Body of pancreas (tissue), 4 donors: ENCODE results near the gene COL12A1. TPM values are rescaled to one million over a fixed set of nuclear protein-coding genes. Genes with fewer than 3 reads are reported as not detected.

Source experiments
- ATAC-seq: fragments of 150-250 bp; one replicate; pipeline ENCODE4 v1.9.1; 2016
- DNase-seq, 4 donors: peaks; one replicate each; pipeline ENCODE4 v3.0.0-alpha.2; 2019
- H3K27ac ChIP-seq, 4 donors: fragments of 200-600 bp; sonication (generic); 1 replicate in 3 of 4; 2 replicates in 1 of 4; pipeline versions ENCODE4 v1.5.1 to v1.6.1; 2016 to 2019; ENCODE audit warnings: mild to moderate bottlenecking in 1 of 4, mixed read lengths in 1 of 4, moderate library complexity in 1 of 4
- H3K27me3 ChIP-seq, 2 donors: fragments of 200-600 bp; sonication (generic); one replicate each; pipeline ENCODE4 v1.6.0; 2016; ENCODE audit warnings: mild to moderate bottlenecking in 1 of 2
- H3K36me3 ChIP-seq, 2 donors: fragments of 200-600 bp; sonication (generic); replicated peaks in 1 of 2; 2 replicates each; pipeline ENCODE4 v1.5.1; 2016; ENCODE audit warnings: low read depth in 2 of 2; ENCODE audit not compliant: insufficient read depth in 1 of 2
- H3K4me1 ChIP-seq: fragments of 200-600 bp; sonication (generic); one replicate; pipeline ENCODE4 v1.6.0; 2016
- H3K4me3 ChIP-seq, 2 donors: fragments of 200-600 bp; sonication (generic); 1 replicate in 1 of 2; 2 replicates in 1 of 2; pipeline ENCODE4 v1.5.1; 2016 to 2019
- H3K9me3 ChIP-seq, 3 donors: fragments of 200-600 bp; sonication (generic); 1 replicate in 2 of 3; 2 replicates in 1 of 3; pipeline ENCODE4 v1.5.1; 2016
- CTCF ChIP-seq, 7 experiments: fragments of 450-650 bp in 4 of 7; fragments of 200-600 bp in 3 of 7; sonication (generic) in 3 of 7; IDR thresholded peaks; one replicate each; pipeline ENCODE4 v1.5.1; 2016 to 2019; ENCODE audit warnings: antibody characterized with exemption in 7 of 7
- POLR2A ChIP-seq, 3 donors: fragments of 450-650 bp; IDR thresholded peaks; one replicate each; pipeline ENCODE4 v1.6.1; 2016; ENCODE audit warnings: antibody characterized with exemption in 3 of 3, mild to moderate bottlenecking in 2 of 3
- WGBS, 2 donors: methylation state at CpG; one replicate each; pipeline ENCODE4 v1.1.5; 2017; 5-methylcytosine and 5-hydroxymethylcytosine counted together
- intact Hi-C: fragments of 100-400 bp; cut with DNase I; formaldehyde crosslinking; loops from one replicate; pipeline ENCODE4 v1.15.1; 2023
- total RNA-seq, 2 donors: library from RNA; depleted of rRNA; stranded (reverse); fragments of >200 nt; gene quantifications; one replicate each; pipeline ENCODE4 v1.1.0, GENCODE V29; 2016

COL12A1 gene
- total RNA-seq, 2 donors from 2014 or later: 34.0 to 35.3 TPM

GRCh38 chr6:75204959-75205775, 686 bp downstream of the COL12A1 start:
- peak in 1 of 4 donors; percentile 16 for DNase-seq
- intact Hi-C loops: loop anchor here (10.0 kb wide), 2 partner anchors 790 to 1110 kb away; no protein-coding TSS in a partner anchor

GRCh38 chr6:75204217-75204958, 1.5 kb downstream of the COL12A1 start:
- H3K36me3 ChIP-seq: no peaks in the 10 kb centered on the region
- peaks cover 47% of the 10 kb centered on the region for H3K4me1 ChIP-seq
- H3K27ac ChIP-seq: peak overlapping the region in 1 of 4 donors; percentile 37
- 2 to 7% methylated on average over 35 of the region's 35 CpGs for WGBS, 2 donors
- H3K4me3 ChIP-seq: no peak overlapping the region
- no peaks in the 10 kb centered on the region for H3K9me3 ChIP-seq
- intact Hi-C loops: loop anchor here (10.0 kb wide), 2 partner anchors 790 to 1110 kb away; no protein-coding TSS in a partner anchor
- peak; percentile 54 for ATAC-seq
- peak; percentile 75 to 78 (median 76) for DNase-seq
- no peak for TF ChIP-seq POLR2A (IDR thresholded peaks at IDR 0.05)
- peak; percentile 60 to 84 (median 71) for TF ChIP-seq CTCF (IDR thresholded peaks at IDR 0.05)
- H3K27me3 ChIP-seq: peaks cover 0 to 32% of the 10 kb centered on the region in 2 donors

More at GRCh38 chr6:75204959-75205775, 686 bp downstream of the COL12A1 start:
- H3K4me3 ChIP-seq: peak overlapping the region in 1 of 2 donors; percentile 12
- TF ChIP-seq CTCF (IDR thresholded peaks at IDR 0.05) (no peak), POLR2A (IDR thresholded peaks at IDR 0.05) (no peak)
- ATAC-seq: no peak
- peak overlapping the region in 2 of 4 donors; percentile 19 to 37 for H3K27ac ChIP-seq
- H3K9me3 ChIP-seq: no peaks in the 10 kb centered on the region
- peaks cover 47% of the 10 kb centered on the region for H3K4me1 ChIP-seq
- peaks cover 0 to 32% of the 10 kb centered on the region in 2 donors for H3K27me3 ChIP-seq
- 2 to 3% methylated on average over 28 to 47 of the region's 47 CpGs for WGBS, 2 donors
- no peaks in the 10 kb centered on the region for H3K36me3 ChIP-seq

GRCh38 chr6:75203721-75204120, 2.1 kb downstream of the COL12A1 start:
- peaks cover 45% of the 10 kb centered on the region for H3K4me1 ChIP-seq
- no peaks in the 10 kb centered on the region for H3K36me3 ChIP-seq
- H3K27me3 ChIP-seq: peaks cover 0 to 32% of the 10 kb centered on the region in 2 donors
- H3K27ac ChIP-seq: no peak overlapping the region
- no peak for ATAC-seq
- intact Hi-C loops: loop anchor here (10.0 kb wide), 2 partner anchors 789 to 1109 kb away; no protein-coding TSS in a partner anchor
- no peak for DNase-seq
- WGBS, 2 donors: 27 to 28% methylated on average over 5 of the region's 5 CpGs
- H3K4me3 ChIP-seq: no peak overlapping the region
- no peak for TF ChIP-seq POLR2A (IDR thresholded peaks at IDR 0.05)
- no peak for TF ChIP-seq CTCF (IDR thresholded peaks at IDR 0.05)
- H3K9me3 ChIP-seq: no peaks in the 10 kb centered on the region

DNA sequence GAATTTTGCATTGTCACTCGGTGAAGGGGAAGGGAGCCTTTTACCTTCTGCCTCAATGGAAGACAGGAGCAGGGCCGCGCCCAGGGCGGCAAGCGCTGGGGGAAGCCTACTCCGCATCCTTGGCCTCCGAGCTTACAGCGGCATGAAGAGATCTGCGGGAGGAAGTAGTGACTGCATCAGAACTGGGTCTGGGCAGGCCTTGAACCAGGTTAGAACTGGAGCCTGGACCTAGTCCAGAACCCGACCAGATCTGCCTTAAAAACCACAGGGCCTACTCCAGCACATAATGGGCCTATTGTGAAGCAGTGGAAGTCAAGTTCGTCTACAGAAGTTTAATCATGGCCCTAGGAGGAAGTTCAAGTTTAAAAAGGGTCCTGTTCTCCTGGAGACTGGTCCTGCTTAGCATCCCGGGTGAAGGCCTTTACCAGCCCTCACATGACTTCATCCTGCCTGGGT, 3.1 kb downstream of the COL12A1 start:
- WGBS, 2 donors: 69 to 77% methylated on average over 12 of the region's 12 CpGs
- peaks cover 39% of the 10 kb centered on the region for H3K4me1 ChIP-seq
- no peak for DNase-seq
- intact Hi-C loops: loop anchor here (10.0 kb wide), 2 partner anchors 788 to 1108 kb away; no protein-coding TSS in a partner anchor
- no peak for ATAC-seq
- peaks cover 0 to 30% of the 10 kb centered on the region in 2 donors for H3K27me3 ChIP-seq
- H3K4me3 ChIP-seq: no peak overlapping the region
- H3K9me3 ChIP-seq: no peaks in the 10 kb centered on the region
- no peak overlapping the region for H3K27ac ChIP-seq
- no peaks in the 10 kb centered on the region for H3K36me3 ChIP-seq
- no peak for TF ChIP-seq CTCF (IDR thresholded peaks at IDR 0.05)
- TF ChIP-seq POLR2A (IDR thresholded peaks at IDR 0.05): no peak
